Activated CD8-positive, alpha-beta T cell treated with anti-CD3 and anti-CD28 coated beads for 36 hours (primary cell): ENCODE measurements around the gene SEC14L3. TPM values are rescaled to one million over a fixed set of nuclear protein-coding genes. Genes with fewer than 3 reads are reported as not detected.

Experiments
- ATAC-seq: fragments of 200-7000 bp; cut with Tn5 transposase; one replicate; pipeline ENCODE4 v1.10.0; 2021; ENCODE audit warnings: mild to moderate bottlenecking, moderate library complexity
- CTCF ChIA-PET: fragments of 350-600 bp; sonication (Branson Sonifier 250); formaldehyde crosslinking; loops from one replicate; lab custom pipeline; 2021; ENCODE audit warnings: antibody characterized with exemption; lab: Charles Lee
- POLR2A ChIA-PET: fragments of 350-600 bp; sonication (Branson Sonifier 250); formaldehyde crosslinking; loops from one replicate; lab custom pipeline; 2021; ENCODE audit warnings: antibody characterized with exemption; lab: Charles Lee
- DNase-seq: peaks from one replicate; pipeline ENCODE4 v3.0.0-alpha.2; 2020
- H3K27ac Mint-ChIP-seq: one replicate; pipeline ENCODE4 v1.8.0; 2021; ENCODE audit warnings: mild to moderate bottlenecking, mixed read lengths
- H3K27me3 Mint-ChIP-seq: one replicate; pipeline ENCODE4 v1.8.0; 2021; ENCODE audit warnings: mixed read lengths
- H3K36me3 Mint-ChIP-seq: one replicate; pipeline ENCODE4 v1.8.0; 2021; ENCODE audit warnings: low read depth, mixed read lengths
- H3K4me1 Mint-ChIP-seq: one replicate; pipeline ENCODE4 v1.8.0; 2021; ENCODE audit warnings: low read depth, mixed read lengths
- H3K4me3 Mint-ChIP-seq: one replicate; pipeline ENCODE4 v1.8.0; 2021; ENCODE audit warnings: mild to moderate bottlenecking, moderate library complexity, mixed read lengths
- H3K9me3 Mint-ChIP-seq: one replicate; pipeline ENCODE4 v1.8.0; 2021; ENCODE audit warnings: mixed read lengths
- CTCF ChIP-seq: fragments of 200-600 bp; IDR thresholded peaks from one replicate; pipeline ENCODE4 v1.8.0; 2022; ENCODE audit warnings: antibody characterized with exemption, mild to moderate bottlenecking
- intact Hi-C: fragments of 100-400 bp; cut with micrococcal nuclease; formaldehyde crosslinking; loops from one replicate; pipeline ENCODE4 v1.10.0; 2022
- total RNA-seq, 2 experiments: library from RNA; stranded (reverse); gene quantifications; one replicate each; pipeline ENCODE4 v1.2.3, GENCODE V29; 2021

SEC14L3 gene
- total RNA-seq, 2 experiments from 2014 or later, result not detected

- ChIA-PET CTCF (no interaction called here), POLR2A (no interaction called here)
- H3K27ac Mint-ChIP-seq, result no peak overlapping the region
- intact Hi-C loops, result no loop called here
- H3K4me1 Mint-ChIP-seq, result no peaks in the 10 kb centered on the region
- H3K4me3 Mint-ChIP-seq, result no peak overlapping the region
- H3K36me3 Mint-ChIP-seq, result no peaks in the 10 kb centered on the region
- DNase-seq (no peak), ATAC-seq (no peak)
- H3K9me3 Mint-ChIP-seq, result peaks cover 2% of the 10 kb centered on the region
- no peak for TF ChIP-seq CTCF
- no peaks in the 10 kb centered on the region for H3K27me3 Mint-ChIP-seq
Measured at GRCh38 chr22:30513462-30513861, 41.6 kb upstream of the SEC14L3 start.

GRCh38 chr22:30511911-30512310 lies 40.1 kb upstream of the SEC14L3 start:
- CTCF ChIA-PET, result no interaction called here
- TF ChIP-seq CTCF, result no peak
- H3K36me3 Mint-ChIP-seq, result no peaks in the 10 kb centered on the region
- H3K4me3 Mint-ChIP-seq, result no peak overlapping the region
- ATAC-seq (no peak), DNase-seq (peak; percentile 23)
- H3K9me3 Mint-ChIP-seq, result peaks cover 2% of the 10 kb centered on the region
- no peak overlapping the region for H3K27ac Mint-ChIP-seq
- intact Hi-C loops, result no loop called here
- peaks cover 5% of the 10 kb centered on the region for H3K27me3 Mint-ChIP-seq
- POLR2A ChIA-PET, result interaction anchor here (1.1 kb wide), 1 partner anchor 13 kb away, joined by 3 read pairs; no protein-coding TSS in a partner anchor
- no peaks in the 10 kb centered on the region for H3K4me1 Mint-ChIP-seq

GRCh38 chr22:30511109-30511508 lies 39.3 kb upstream of the SEC14L3 start:
- H3K4me3 Mint-ChIP-seq, result no peak overlapping the region
- H3K27ac Mint-ChIP-seq, result no peak overlapping the region
- peaks cover 11% of the 10 kb centered on the region for H3K27me3 Mint-ChIP-seq
- H3K36me3 Mint-ChIP-seq, result no peaks in the 10 kb centered on the region
- POLR2A ChIA-PET, result interaction anchor here (0.6 kb wide), 1 partner anchor 413 kb away, joined by 3 read pairs; no protein-coding TSS in a partner anchor
- CTCF ChIA-PET, result interaction anchor here (1.1 kb wide), 1 partner anchor 65 kb away, joined by 3 read pairs; no protein-coding TSS in a partner anchor
- ATAC-seq, result no peak
- intact Hi-C loops, result no loop called here
- no peak for DNase-seq
- TF ChIP-seq CTCF, result no peak
- peaks cover 2% of the 10 kb centered on the region for H3K9me3 Mint-ChIP-seq
- H3K4me1 Mint-ChIP-seq, result no peaks in the 10 kb centered on the region

- ChIA-PET CTCF (no interaction called here), POLR2A (no interaction called here)
- Mint-ChIP-seq H3K27me3 (peaks cover 29% of the 10 kb centered on the region), H3K9me3 (peaks cover 2% of the 10 kb centered on the region), H3K4me1 (peaks cover 2% of the 10 kb centered on the region), H3K27ac (no peak overlapping the region), H3K36me3 (no peaks in the 10 kb centered on the region), H3K4me3 (no peak overlapping the region)
- DNase-seq (no peak), ATAC-seq (no peak)
- no peak for TF ChIP-seq CTCF
- intact Hi-C loops, result no loop called here
Measured at GRCh38 chr22:30508216-30508615, 36.4 kb upstream of the SEC14L3 start.

- ATAC-seq (no peak), DNase-seq (no peak)
- no peak overlapping the region for H3K27ac Mint-ChIP-seq
- H3K4me1 Mint-ChIP-seq, result peaks cover 2% of the 10 kb centered on the region
- peaks cover 30% of the 10 kb centered on the region for H3K27me3 Mint-ChIP-seq
- no peaks in the 10 kb centered on the region for H3K36me3 Mint-ChIP-seq
- CTCF ChIA-PET, result no interaction called here
- no peak for TF ChIP-seq CTCF
- H3K4me3 Mint-ChIP-seq, result no peak overlapping the region
- H3K9me3 Mint-ChIP-seq, result peaks cover 2% of the 10 kb centered on the region
- intact Hi-C loops, result no loop called here
- POLR2A ChIA-PET, result no interaction called here
Measured at GRCh38 chr22:30507670-30508069, 35.9 kb upstream of the SEC14L3 start.
